ENCODE measurements around the gene PRPS1. TPM values are rescaled to one million over a fixed set of nuclear protein-coding genes. Genes with fewer than 3 reads are reported as not detected.

The PRPS1 gene
- total and polyA plus RNA-seq, 2 of the 13 experiments (the other 11 are each of a cell fraction or from before 2014, with no cell fraction given): 33.7 to 54.4 TPM

DNA sequence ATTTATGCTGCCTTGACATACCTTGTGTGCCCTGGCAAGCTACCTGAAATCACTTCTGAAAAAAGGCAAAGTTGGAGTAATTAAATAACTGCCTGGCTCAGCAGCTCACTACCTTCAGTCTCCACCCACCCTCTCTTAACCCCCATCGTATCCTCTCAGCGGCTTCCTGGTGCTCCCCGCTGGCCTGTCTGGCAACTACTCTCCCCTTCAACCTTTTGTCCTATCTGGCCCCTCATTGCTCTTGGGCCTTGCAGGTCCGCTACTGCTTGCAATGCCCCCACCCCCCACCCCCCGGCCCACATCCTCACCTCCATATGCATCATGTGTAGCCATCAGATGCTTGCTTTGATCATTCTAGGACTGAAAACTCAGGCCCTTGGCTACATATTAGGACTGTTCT is 34.5 kb downstream of the PRPS1 start:
- no peak overlapping the region for H3K27ac ChIP-seq (ENCODE audit: extremely low read length, insufficient read depth, low read length)
- intact Hi-C loops (cut with micrococcal nuclease; ENCODE audit: unreplicated experiment): no loop called here
- H3K9me3 ChIP-seq (ENCODE audit: low read length): no peaks in the 10 kb centered on the region
- ChIA-PET POLR2A (no interaction called here), CTCF (ENCODE audit: low intra/inter-chr PET ratio, low total read pairs) (no interaction called here)
- WGBS (ENCODE audit: low lambda C conversion rate): 22% methylated on average over 5 of the region's 5 CpGs
- H3K79me2 ChIP-seq (ENCODE audit: insufficient read depth, low read length): no peaks in the 10 kb centered on the region
- TF ChIP-seq ZBTB1 (CRISPR knock-in tag; IDR thresholded peaks at IDR 0.05; ENCODE audit: borderline replicate concordance) (no peak), NAIF1 (CRISPR knock-in tag; IDR thresholded peaks at IDR 0.05; ENCODE audit: borderline replicate concordance) (no peak), KAT8 (CRISPR knock-in tag; IDR thresholded peaks at IDR 0.05) (no peak), ZNF333 (CRISPR knock-in tag; IDR thresholded peaks at IDR 0.05; ENCODE audit: borderline replicate concordance) (no peak), ZNF777 (CRISPR knock-in tag; IDR thresholded peaks at IDR 0.05) (no peak), KDM5B (CRISPR knock-in tag; IDR thresholded peaks at IDR 0.05; ENCODE audit: borderline replicate concordance) (no peak), HOXA7 (CRISPR knock-in tag; IDR thresholded peaks at IDR 0.05) (no peak), ZFY (CRISPR knock-in tag; IDR thresholded peaks at IDR 0.05) (no peak), TSC22D2 (CRISPR knock-in tag; IDR thresholded peaks at IDR 0.05; ENCODE audit: borderline replicate concordance) (no peak), ZNF33A (CRISPR knock-in tag; IDR thresholded peaks at IDR 0.05; ENCODE audit: borderline replicate concordance) (no peak), ZFP36L2 (CRISPR knock-in tag; IDR thresholded peaks at IDR 0.05) (no peak), ZNF775 (CRISPR knock-in tag; IDR thresholded peaks at IDR 0.05; ENCODE audit: borderline replicate concordance) (no peak)
- TF ChIP-seq, protein P1, sequence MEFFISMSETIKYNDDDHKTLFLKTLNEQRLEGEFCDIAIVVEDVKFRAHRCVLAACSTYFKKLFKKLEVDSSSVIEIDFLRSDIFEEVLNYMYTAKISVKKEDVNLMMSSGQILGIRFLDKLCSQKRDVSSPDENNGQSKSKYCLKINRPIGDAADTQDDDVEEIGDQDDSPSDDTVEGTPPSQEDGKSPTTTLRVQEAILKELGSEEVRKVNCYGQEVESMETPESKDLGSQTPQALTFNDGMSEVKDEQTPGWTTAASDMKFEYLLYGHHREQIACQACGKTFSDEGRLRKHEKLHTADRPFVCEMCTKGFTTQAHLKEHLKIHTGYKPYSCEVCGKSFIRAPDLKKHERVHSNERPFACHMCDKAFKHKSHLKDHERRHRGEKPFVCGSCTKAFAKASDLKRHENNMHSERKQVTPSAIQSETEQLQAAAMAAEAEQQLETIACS (CRISPR knock-in tag; IDR thresholded peaks at IDR 0.05): no peak
- no peak for ATAC-seq
- no peaks in the 10 kb centered on the region for H4K20me1 ChIP-seq (ENCODE audit: insufficient read depth, low read length)
- no peaks in the 10 kb centered on the region; a peak in 1 of 5 replicates for H3K27me3 ChIP-seq (ENCODE audit: control insufficient read depth in 1 of 2, insufficient read depth in 2 of 2, low read length in 2 of 2)
- H3K4me2 ChIP-seq (ENCODE audit: low read depth, low read length): no peak overlapping the region
- no peak for FAIRE-seq
- no peaks in the 10 kb centered on the region for H3K36me3 ChIP-seq (replicated peaks in 1 of 2; ENCODE audit: control insufficient read depth in 1 of 2, insufficient read depth in 2 of 2, low read length in 2 of 2)
- H3K4me1 ChIP-seq (ENCODE audit: insufficient read depth, low read length): no peaks in the 10 kb centered on the region
- in situ Hi-C loops (cut with HindIII; ENCODE audit: extremely low pct_ligation_motif_present, low pct_unique_long_range_greater_than_20kb): loop anchor here (5.0 kb wide), 1 partner anchor 114 kb away; the partner anchor contains the start of genes NCBP2L and TSC22D3
- no TSS peak for BruUV-seq (replicated peaks)
- H3K4me3 ChIP-seq (replicated peaks in 1 of 3; ENCODE audit: insufficient read depth in 1 of 3, low read depth in 2 of 3, low read length in 3 of 3): no peak overlapping the region
- H3K9ac ChIP-seq (ENCODE audit: insufficient read depth, low read depth, low read length): no peak overlapping the region
- no peak for DNase-seq (ENCODE audit: low spot score)
- no peak overlapping the region for H2AFZ ChIP-seq (ENCODE audit: low read length)

All from HepG2 (cell line).